Loucy (cell line): ENCODE results near the gene IL7R.

Experiments used
- CTCF ChIP-seq: fragments of 200-600 bp; sonication (generic); conservative IDR thresholded peaks from 2 replicates; pipeline ENCODE4 v1.5.1; 2014; ENCODE audit warnings: mild to moderate bottlenecking, antibody characterized with exemption, low read length
- EZH2phosphoT487 ChIP-seq: fragments of 200-600 bp; IDR thresholded peaks from 2 replicates; pipeline ENCODE4 v1.6.1; 2018; ENCODE audit warnings: antibody characterized with exemption, mild to moderate bottlenecking, moderate library complexity, borderline replicate concordance

- TF ChIP-seq CTCF (no peak), EZH2phosphoT487 (no peak)
Measured at GRCh38 chr5:35821513-35821912, 35.2 kb upstream of the IL7R start.
